H1 (cell line): ENCODE data around the gene BNIP1. TPM values are rescaled to one million over a fixed set of nuclear protein-coding genes. Genes with fewer than 3 reads are reported as not detected.

Experiments
- CTCF ChIA-PET: fragments of 300-600 bp; sonication (Branson Sonifier 250); formaldehyde crosslinking; loops from one replicate; lab custom pipeline; 2021; ENCODE audit not compliant: partially characterized antibody; lab: Charles Lee
- POLR2A ChIA-PET: fragments of 300-600 bp; sonication (Branson Sonifier 250); formaldehyde crosslinking; loops from one replicate; lab custom pipeline; 2021; ENCODE audit warnings: inconsistent platforms; ENCODE audit not compliant: partially characterized antibody; lab: Charles Lee
- DNase-seq, 2 experiments: peaks; one replicate each; pipeline versions ENCODE4 v3.0.0 to v3.0.0-alpha.2; 2010 to 2022; ENCODE audit warnings: low spot score in 2 of 2, low read depth in 1 of 2, mixed read lengths in 1 of 2
- FAIRE-seq: peaks from 2 replicates; lab custom pipeline; 2011; peaks lifted over from hg19 to GRCh38; lab: Jason Lieb, UNC
- H2AFZ ChIP-seq: 2 replicates; pipeline ENCODE4 v1.8.1; 2012; ENCODE audit warnings: low read length, inconsistent platforms
- H2AK5ac ChIP-seq: 2 replicates; pipeline ENCODE4 v1.6.1; 2013; ENCODE audit warnings: low read depth, low read length
- H2BK120ac ChIP-seq: replicated peaks from 2 replicates; pipeline ENCODE3; 2013; ENCODE audit warnings: low read depth, low read length, inconsistent platforms
- H2BK12ac ChIP-seq: 2 replicates; pipeline ENCODE4 v1.6.1; 2013; ENCODE audit warnings: low read depth, low read length
- H2BK15ac ChIP-seq: 2 replicates; pipeline ENCODE4 v1.6.1; 2013; ENCODE audit warnings: low read length
- H2BK20ac ChIP-seq: 2 replicates; pipeline ENCODE4 v1.6.1; 2013; ENCODE audit warnings: low read length
- H2BK5ac ChIP-seq: 2 replicates; pipeline ENCODE4 v1.6.1; 2013; ENCODE audit warnings: low read depth, low read length
- H3K14ac ChIP-seq: 2 replicates; pipeline ENCODE4 v1.6.1; 2013; ENCODE audit warnings: inconsistent platforms; ENCODE audit not compliant: insufficient read length
- H3K18ac ChIP-seq: 2 replicates; pipeline ENCODE4 v1.6.1; 2013; ENCODE audit warnings: low read length; ENCODE audit errors: extremely low read depth
- H3K23ac ChIP-seq: 2 replicates; pipeline ENCODE4 v1.6.1; 2013; ENCODE audit warnings: inconsistent platforms; ENCODE audit not compliant: insufficient read length
- H3K23me2 ChIP-seq: 2 replicates; pipeline ENCODE4 v1.6.1; 2013; ENCODE audit warnings: low read depth, low read length
- H3K27ac ChIP-seq: 2 replicates; pipeline ENCODE4 v1.6.1; 2011; ENCODE audit warnings: low read depth, low read length, inconsistent platforms
- H3K27me3 ChIP-seq, 4 experiments: replicated peaks in 1 of 4; 1 replicate in 1 of 4; 2 replicates in 3 of 4; pipeline versions ENCODE4 v1.6.1 to v1.8.1; 2011 to 2013; ENCODE audit warnings: low read length in 3 of 4, mild to moderate bottlenecking in 3 of 4, inconsistent platforms in 2 of 4, mixed read lengths in 2 of 4, moderate library complexity in 1 of 4; ENCODE audit not compliant: control insufficient read depth in 3 of 4, insufficient read depth in 3 of 4; ENCODE audit errors: extremely low read depth in 1 of 4
- H3K36me3 ChIP-seq, 4 experiments: 2 replicates each; pipeline versions ENCODE4 v1.6.1 to v1.8.1; 2011 to 2013; ENCODE audit warnings: mild to moderate bottlenecking in 4 of 4, low read length in 3 of 4, moderate library complexity in 2 of 4, control low read depth in 1 of 4, inconsistent platforms in 1 of 4; ENCODE audit not compliant: insufficient read depth in 4 of 4, control insufficient read depth in 2 of 4
- H3K4ac ChIP-seq: replicated peaks from 2 replicates; pipeline ENCODE3; 2013; ENCODE audit warnings: low read length, low read depth, mixed read lengths, inconsistent platforms; ENCODE audit not compliant: insufficient read length
- H3K4me1 ChIP-seq, 4 experiments: replicated peaks in 1 of 4; 1 replicate in 1 of 4; 2 replicates in 3 of 4; pipeline versions ENCODE4 v1.6.1 to v1.8.1; 2011 to 2013; ENCODE audit warnings: low read length in 3 of 4, inconsistent platforms in 2 of 4, mixed read lengths in 1 of 4; ENCODE audit not compliant: insufficient read depth in 4 of 4, control insufficient read depth in 3 of 4
- H3K4me2 ChIP-seq, 2 experiments: 2 replicates each; pipeline versions ENCODE4 v1.6.1 to v1.8.1; 2011 to 2013; ENCODE audit warnings: low read depth in 2 of 2, low read length in 2 of 2, control low read depth in 1 of 2, inconsistent platforms in 1 of 2, mild to moderate bottlenecking in 1 of 2; ENCODE audit not compliant: insufficient read depth in 1 of 2
- H3K4me3 ChIP-seq, 4 experiments: fragments of 200-600, 300-600 bp in 1 of 4; sonication (generic), shearing (Covaris generic), sonication (Bioruptor Twin) in 1 of 4; 2 replicates each; pipeline versions ENCODE4 v1.5.1 to v1.8.1; 2011 to 2016; ENCODE audit warnings: low read length in 4 of 4, low read depth in 3 of 4, control low read depth in 2 of 4, inconsistent platforms in 2 of 4, mild to moderate bottlenecking in 2 of 4, mixed read lengths in 1 of 4, moderate library complexity in 1 of 4; ENCODE audit not compliant: insufficient read depth in 2 of 4; ENCODE audit errors: extremely low read depth in 1 of 4
- H3K56ac ChIP-seq: replicated peaks from 2 replicates; pipeline ENCODE3; 2013; ENCODE audit warnings: low read depth, mild to moderate bottlenecking, mixed read lengths, low read length, inconsistent platforms; ENCODE audit not compliant: insufficient read length
- H3K79me1 ChIP-seq: 2 replicates; pipeline ENCODE4 v1.6.1; 2013; ENCODE audit warnings: low read depth, low read length, control low read depth
- H3K79me2 ChIP-seq, 2 experiments: 2 replicates each; pipeline versions ENCODE4 v1.6.1 to v1.8.1; 2012 to 2013; ENCODE audit warnings: low read length in 2 of 2, mild to moderate bottlenecking in 2 of 2, inconsistent platforms in 1 of 2; ENCODE audit not compliant: insufficient read depth in 2 of 2, control insufficient read depth in 1 of 2
- H3K9ac ChIP-seq, 4 experiments: replicated peaks in 1 of 4; 1 replicate in 1 of 4; 2 replicates in 3 of 4; pipeline versions ENCODE4 v1.6.1 to v1.8.1; 2011 to 2013; ENCODE audit warnings: low read depth in 3 of 4, low read length in 3 of 4, control low read depth in 2 of 4, mild to moderate bottlenecking in 2 of 4, moderate library complexity in 2 of 4, inconsistent platforms in 1 of 4; ENCODE audit errors: extremely low read depth in 1 of 4
- H3K9me3 ChIP-seq, 2 experiments: 2 replicates each; pipeline versions ENCODE4 v1.6.1 to v1.8.1; 2012 to 2013; ENCODE audit warnings: mild to moderate bottlenecking in 2 of 2, moderate library complexity in 2 of 2, control low read depth in 1 of 2, inconsistent platforms in 1 of 2, low read depth in 1 of 2, low read length in 1 of 2, mixed read lengths in 1 of 2; ENCODE audit not compliant: insufficient read depth in 2 of 2
- H4K20me1 ChIP-seq, 2 experiments: replicated peaks in 1 of 2; 2 replicates each; pipeline versions ENCODE3 to v1.8.1; 2011 to 2013; ENCODE audit warnings: inconsistent platforms in 2 of 2, low read length in 2 of 2, mild to moderate bottlenecking in 1 of 2; ENCODE audit not compliant: insufficient read depth in 2 of 2, control insufficient read depth in 1 of 2
- H4K5ac ChIP-seq: 2 replicates; pipeline ENCODE4 v1.6.1; 2013; ENCODE audit warnings: low read length, low read depth, mixed read lengths, inconsistent platforms; ENCODE audit not compliant: insufficient read length
- H4K8ac ChIP-seq: 2 replicates; pipeline ENCODE4 v1.8.0; 2013; ENCODE audit warnings: mild to moderate bottlenecking, moderate library complexity, low read length, inconsistent platforms; ENCODE audit not compliant: insufficient read depth; ENCODE audit errors: extremely low read depth
- H4K91ac ChIP-seq: replicated peaks from 2 replicates; pipeline ENCODE3; 2013; ENCODE audit warnings: low read length, mixed read lengths, inconsistent platforms; ENCODE audit not compliant: insufficient read length
- CHD1 ChIP-seq: IDR thresholded peaks from 2 replicates; pipeline ENCODE4 v1.6.1; 2012; ENCODE audit warnings: low read depth, low read length, improper control_type of control experiment
- CHD2 ChIP-seq: IDR thresholded peaks from 2 replicates; pipeline ENCODE4 v1.6.1; 2012; ENCODE audit warnings: low read length, improper control_type of control experiment
- JUN ChIP-seq: IDR thresholded peaks from 2 replicates; pipeline ENCODE4 v1.6.1; 2011; ENCODE audit warnings: low read depth, mild to moderate bottlenecking, improper control_type of control experiment, low read length
- KDM1A ChIP-seq: fragments of 200-600, 300-600 bp; sonication (generic); IDR thresholded peaks from 2 replicates; pipeline ENCODE4 v1.7.1; 2016; ENCODE audit warnings: mild to moderate bottlenecking, low read length, borderline replicate concordance
- PHF8 ChIP-seq: fragments of 200-600 bp; sonication (generic); conservative IDR thresholded peaks from 2 replicates; pipeline ENCODE4 v1.7.1; 2012; ENCODE audit warnings: low read depth, mild to moderate bottlenecking, inconsistent platforms, low read length, moderate library complexity
- RAD21 ChIP-seq, 2 experiments: IDR thresholded peaks in 1 of 2; conservative IDR thresholded peaks in 1 of 2; 2 replicates each; pipeline ENCODE4 v1.6.1; 2011; ENCODE audit warnings: low read depth in 2 of 2, low read length in 2 of 2, improper control_type of control experiment in 1 of 2, inconsistent platforms in 1 of 2, mild to moderate bottlenecking in 1 of 2, moderate library complexity in 1 of 2
- RNF2 ChIP-seq: fragments of 200-900, 300-1000 bp; sonication (generic); IDR thresholded peaks from 2 replicates; pipeline ENCODE4 v1.7.1; 2016; ENCODE audit warnings: borderline replicate concordance, low read depth, mild to moderate bottlenecking, antibody characterized with exemption, low read length; ENCODE audit not compliant: poor library complexity, severe bottlenecking; ENCODE audit errors: missing control alignments
- SIN3A ChIP-seq, 2 experiments: IDR thresholded peaks in 1 of 2; conservative IDR thresholded peaks in 1 of 2; 2 replicates each; pipeline ENCODE4 v1.6.1; 2011 to 2012; ENCODE audit warnings: low read length in 2 of 2, improper control_type of control experiment in 1 of 2, low read depth in 1 of 2, mild to moderate bottlenecking in 1 of 2
- TAF1 ChIP-seq: IDR thresholded peaks from 2 replicates; pipeline ENCODE4 v1.6.1; 2011; ENCODE audit warnings: mild to moderate bottlenecking, low read depth, low read length
- TCF12 ChIP-seq: IDR thresholded peaks from 2 replicates; pipeline ENCODE4 v1.6.1; 2011; ENCODE audit warnings: low read depth, mild to moderate bottlenecking, low read length
- WGBS, 2 experiments: shearing (Covaris generic) in 1 of 2; methylation state at CpG; one replicate each; pipeline versions ENCODE4 v1.1.6 to v1.1.7; 2013 to 2015; ENCODE audit warnings: low lambda C conversion rate in 2 of 2, mixed read lengths in 2 of 2, inconsistent platforms in 1 of 2, low coverage in 1 of 2, missing lambda C conversion rate in 1 of 2; ENCODE audit not compliant: insufficient replicate concordance in 2 of 2, insufficient coverage in 1 of 2, insufficient read length in 1 of 2; ENCODE audit errors: extremely low coverage in 1 of 2, missing lambda C conversion rate in 1 of 2; 5-methylcytosine and 5-hydroxymethylcytosine counted together
- polyA plus RNA-seq, 7 experiments: library from polyadenylated mRNA; depleted of rRNA in 3 of 7; stranded (reverse) in 5 of 7; unstranded in 2 of 7; fragments of >200 nt in 5 of 7; fragments of 200-250 nt in 2 of 7; gene quantifications; 1 replicate in 5 of 7; 2 replicates in 1 of 7; 4 replicates in 1 of 7; pipeline versions ENCODE4 v1.2.1 to v1.2.3, GENCODE V29; 2011 to 2013; ENCODE audit warnings: missing spikeins in 2 of 7, mixed read lengths in 2 of 7
- total RNA-seq: library from RNA; stranded (reverse); fragmentation: NEBNext Ultra II Directional; extraction: Animal tissue kit (Norgen Biotek cat#: 25700); gene quantifications from 2 replicates; pipeline ENCODE4 v1.2.1, GENCODE V29; 2021

BNIP1 gene
- total and polyA plus RNA-seq, 2 of the 8 experiments (the other 6 are each of a cell fraction or from before 2014, with no cell fraction given): 13.5 to 14.7 TPM

GRCh38 chr5:173188280-173188679 is 43.9 kb downstream of the BNIP1 start:
- no peak overlapping the region for H2BK120ac ChIP-seq
- H3K23me2 ChIP-seq: no peaks in the 10 kb centered on the region
- no peaks in the 10 kb centered on the region for H3K79me2 ChIP-seq
- H2AK5ac ChIP-seq: no peak overlapping the region
- no peak overlapping the region for H3K9ac ChIP-seq
- H3K36me3 ChIP-seq: no peaks in the 10 kb centered on the region
- WGBS, 2 experiments: 90% methylated on average over 2 of the region's 2 CpGs; no CpG with 5 or more reads in 1 of the 2 experiments
- no peak overlapping the region for H3K4me2 ChIP-seq
- H3K9me3 ChIP-seq: no peaks in the 10 kb centered on the region
- peaks cover 0 to 4% (median 0%) of the 10 kb centered on the region in 4 experiments; a peak in 1 of 7 replicates for H3K4me1 ChIP-seq
- ChIA-PET POLR2A (no interaction called here), CTCF (interaction anchor here (0.6 to 6.2 kb wide), 5 partner anchors 11 to 159 kb away, joined by 3 to 44 read pairs (median 4); no protein-coding TSS in a partner anchor)
- H3K14ac ChIP-seq: no peak overlapping the region
- H3K56ac ChIP-seq: no peak overlapping the region
- no peaks in the 10 kb centered on the region for H3K79me1 ChIP-seq
- FAIRE-seq (no peak), DNase-seq (no peak)
- H2BK20ac ChIP-seq: no peak overlapping the region
- no peaks in the 10 kb centered on the region for H4K20me1 ChIP-seq
- H3K27ac ChIP-seq: no peak overlapping the region
- no peak overlapping the region for H3K4me3 ChIP-seq
- no peak overlapping the region for H2AFZ ChIP-seq
- no peak overlapping the region for H4K5ac ChIP-seq
- no peak overlapping the region for H4K8ac ChIP-seq
- no peak overlapping the region for H3K18ac ChIP-seq
- no peak overlapping the region for H3K4ac ChIP-seq
- H3K27me3 ChIP-seq: no peaks in the 10 kb centered on the region
- no peak overlapping the region for H2BK12ac ChIP-seq
- H2BK15ac ChIP-seq: no peak overlapping the region
- no peak overlapping the region for H2BK5ac ChIP-seq
- no peak overlapping the region for H3K23ac ChIP-seq
- TF ChIP-seq TAF1 (no peak), CHD2 (no peak), RAD21 (IDR thresholded peaks at IDR 0.05 in 1 of 2, conservative IDR thresholded peaks at IDR 0.05 in 1 of 2; ENCODE audit: low read depth in 2 of 2, low read length in 2 of 2) (no peak), CHD1 (no peak), PHF8 (no peak), RNF2 (no peak), SIN3A (conservative IDR thresholded peaks at IDR 0.05 in 1 of 2, IDR thresholded peaks at IDR 0.05 in 1 of 2; ENCODE audit: low read depth in 1 of 2, low read length in 2 of 2) (no peak), JUN (no peak), KDM1A (no peak), TCF12 (no peak)
- H4K91ac ChIP-seq: no peak overlapping the region
